AG04450 (cell line): ENCODE measurements around the gene SPATA32. TPM values are rescaled to one million over a fixed set of nuclear protein-coding genes. Genes with fewer than 3 reads are reported as not detected.

Experiments
- CTCF ChIA-PET: fragments of 300-600, 350-600 bp; formaldehyde crosslinking; extraction: SDS; loops from one replicate; lab custom pipeline; 2022; ENCODE audit warnings: antibody characterized with exemption, inconsistent platforms; lab: Charles Lee
- POLR2A ChIA-PET: fragments of 350-600 bp; formaldehyde crosslinking; extraction: SDS; loops from one replicate; lab custom pipeline; 2021; ENCODE audit warnings: antibody characterized with exemption, inconsistent platforms; lab: Yijun Ruan, JAX
- DNase-seq: peaks from one replicate; pipeline ENCODE4 v3.0.0-alpha.2; 2011; ENCODE audit warnings: low read depth, low spot score
- H3K27ac ChIP-seq: one replicate; pipeline ENCODE4 v1.5.1; 2012; ENCODE audit warnings: low read depth, low read length, control low read depth
- H3K27me3 ChIP-seq: one replicate; pipeline ENCODE4 v1.6.0; 2012; ENCODE audit warnings: low read length; ENCODE audit not compliant: control insufficient read depth, insufficient read depth
- H3K4me3 ChIP-seq: 2 replicates; pipeline ENCODE4 v1.5.1; 2011; ENCODE audit warnings: mild to moderate bottlenecking, low read depth, low read length, control low read depth
- H3K9me3 ChIP-seq: 2 replicates; pipeline ENCODE4 v1.5.1; 2012; ENCODE audit warnings: low read length; ENCODE audit not compliant: control insufficient read depth, insufficient read depth
- CTCF ChIP-seq: IDR thresholded peaks from 2 replicates; pipeline ENCODE4 v1.5.1; 2011; ENCODE audit warnings: low read depth, low read length, control low read depth, inconsistent platforms
- polyA plus RNA-seq: library from polyadenylated mRNA; depleted of rRNA; stranded (reverse); fragments of >200 nt; gene quantifications from 2 replicates; pipeline ENCODE4 v1.2.3, GENCODE V29; 2011

Gene SPATA32
- polyA plus RNA-seq, 1 experiment: not detected

- H3K9me3 ChIP-seq: no peaks in the 10 kb centered on the region; the same call in 1 of the 2 replicates
- no peak for DNase-seq
- ChIA-PET POLR2A (interaction anchor here (0.6 to 0.7 kb wide), 3 partner anchors 69 to 91 kb away, joined by 3 to 4 read pairs (median 3); partner anchors contain the start of genes HEXIM1 and MAP3K14), CTCF (interaction anchor here (0.6 to 1.8 kb wide), 3 partner anchors 9 to 164 kb away, joined by 6 to 10 read pairs (median 9); partner anchors contain the start of gene ACBD4)
- H3K27ac ChIP-seq: no peak overlapping the region
- peaks cover 15% of the 10 kb centered on the region for H3K27me3 ChIP-seq
- no peak for TF ChIP-seq CTCF
- H3K4me3 ChIP-seq: no peak overlapping the region
Measured at GRCh38 chr17:45225964-45226530, 35.8 kb downstream of the SPATA32 start.

- H3K4me3 ChIP-seq: no peak overlapping the region
- DNase-seq: no peak
- TF ChIP-seq CTCF: no peak
- H3K27ac ChIP-seq: no peak overlapping the region
- H3K27me3 ChIP-seq: peaks cover 24% of the 10 kb centered on the region
- ChIA-PET POLR2A (interaction anchor here (0.7 kb wide), 1 partner anchor 91 kb away, joined by 3 read pairs; the partner anchor contains the start of gene MAP3K14), CTCF (interaction anchor here (1.6 to 1.8 kb wide), 2 partner anchors 10 to 90 kb away, joined by 9 to 10 read pairs; partner anchors contain the start of gene ACBD4)
- no peaks in the 10 kb centered on the region; the same call in 1 of the 2 replicates for H3K9me3 ChIP-seq
Measured at GRCh38 chr17:45225051-45225700, 36.7 kb downstream of the SPATA32 start.

- ChIA-PET POLR2A (no interaction called here), CTCF (no interaction called here)
- H3K4me3 ChIP-seq: no peak overlapping the region
- no peaks in the 10 kb centered on the region; the same call in 1 of the 2 replicates for H3K9me3 ChIP-seq
- H3K27ac ChIP-seq: no peak overlapping the region
- DNase-seq: no peak
- TF ChIP-seq CTCF: no peak
- peaks cover 24% of the 10 kb centered on the region for H3K27me3 ChIP-seq
Measured at GRCh38 chr17:45224671-45225050, 37.2 kb downstream of the SPATA32 start.

- Histone ChIP-seq H3K27ac (no peak overlapping the region), H3K9me3 (no peaks in the 10 kb centered on the region; the same call in 1 of the 2 replicates), H3K4me3 (no peak overlapping the region), H3K27me3 (peaks cover 24% of the 10 kb centered on the region)
- DNase-seq: no peak
- ChIA-PET POLR2A (interaction anchor here (0.6 kb wide), 1 partner anchor 39 kb away, joined by 3 read pairs; no protein-coding TSS in a partner anchor), CTCF (interaction anchor here (1.0 kb wide), 1 partner anchor 93 kb away, joined by 3 read pairs; the partner anchor contains the start of gene MAP3K14)
- no peak for TF ChIP-seq CTCF
Measured at GRCh38 chr17:45223539-45224528, 38.1 kb downstream of the SPATA32 start.
